ENCODE data around the gene RGP1. TPM values are rescaled to one million over a fixed set of nuclear protein-coding genes. Genes with fewer than 3 reads are reported as not detected.
A peak's percentile ranks its signal among the peaks of the same experiment; 100 is the strongest.

The RGP1 gene
- total RNA-seq, 3 donors from 2014 or later = 46.5 to 55.7 (median 55.7) TPM

- TF ChIP-seq CTCF (IDR thresholded peaks at IDR 0.05) = no peak
- ATAC-seq = no peak
- Histone ChIP-seq H3K36me3 (ENCODE audit: low read depth) (no peaks in the 10 kb centered on the region), H3K4me3 (no peak overlapping the region), H3K9me3 (no peaks in the 10 kb centered on the region), H3K4me1 (ENCODE audit: low read depth) (peaks cover 19% of the 10 kb centered on the region)
- intact Hi-C loops (cut with DNase I, micrococcal nuclease) = no loop called here
- no peak for DNase-seq
These were observed 9.5 kb downstream of the RGP1 start for GRCh38 chr9:35758475-35759050.

- ATAC-seq (no peak), DNase-seq (no peak)
- no peaks in the 10 kb centered on the region for H3K9me3 ChIP-seq
- no peak overlapping the region for H3K4me3 ChIP-seq
- no peaks in the 10 kb centered on the region for H3K36me3 ChIP-seq (ENCODE audit: low read depth)
- no peak for TF ChIP-seq CTCF (IDR thresholded peaks at IDR 0.05)
- intact Hi-C loops (cut with DNase I, micrococcal nuclease) = no loop called here
- H3K4me1 ChIP-seq (ENCODE audit: low read depth) = peaks cover 19% of the 10 kb centered on the region
These were observed 10.7 kb downstream of the RGP1 start for GRCh38 chr9:35759795-35760194.

GRCh38 chr9:35760651-35761050, 11.6 kb downstream of the RGP1 start:
- H3K9me3 ChIP-seq = no peaks in the 10 kb centered on the region
- H3K4me3 ChIP-seq = no peak overlapping the region
- TF ChIP-seq CTCF (IDR thresholded peaks at IDR 0.05) = no peak
- H3K4me1 ChIP-seq (ENCODE audit: low read depth) = peaks cover 19% of the 10 kb centered on the region
- DNase-seq = no peak
- no peaks in the 10 kb centered on the region for H3K36me3 ChIP-seq (ENCODE audit: low read depth)
- ATAC-seq = peak; percentile 57
- intact Hi-C loops (cut with DNase I, micrococcal nuclease) = no loop called here

- DNase-seq (no peak), ATAC-seq (no peak)
- intact Hi-C loops (cut with DNase I, micrococcal nuclease) = no loop called here
- Histone ChIP-seq H3K36me3 (ENCODE audit: low read depth) (no peaks in the 10 kb centered on the region), H3K9me3 (no peaks in the 10 kb centered on the region), H3K4me3 (no peak overlapping the region), H3K4me1 (ENCODE audit: low read depth) (peaks cover 7% of the 10 kb centered on the region)
- no peak for TF ChIP-seq CTCF (IDR thresholded peaks at IDR 0.05)
These were observed 14.1 kb downstream of the RGP1 start for GRCh38 chr9:35763181-35763580.

- no peak for DNase-seq
- no peak overlapping the region for H3K4me3 ChIP-seq
- ATAC-seq = no peak
- no peak for TF ChIP-seq CTCF (IDR thresholded peaks at IDR 0.05)
- H3K9me3 ChIP-seq = no peaks in the 10 kb centered on the region
- intact Hi-C loops (cut with DNase I, micrococcal nuclease) = no loop called here
- peaks cover under 1% of the 10 kb centered on the region for H3K4me1 ChIP-seq (ENCODE audit: low read depth)
- no peaks in the 10 kb centered on the region for H3K36me3 ChIP-seq (ENCODE audit: low read depth)
These were observed 14.7 kb downstream of the RGP1 start for GRCh38 chr9:35763803-35764202.

- H3K4me1 ChIP-seq (ENCODE audit: low read depth) = peaks cover 17% of the 10 kb centered on the region
- no peak overlapping the region for H3K4me3 ChIP-seq
These were observed 17.9 kb downstream of the RGP1 start for GRCh38 chr9:35766997-35767396.

More at GRCh38 chr9:35766997-35767396, 17.9 kb downstream of the RGP1 start:
- intact Hi-C loops (cut with DNase I, micrococcal nuclease) = no loop called here
- DNase-seq (no peak), ATAC-seq (no peak)
- Histone ChIP-seq H3K9me3 (no peaks in the 10 kb centered on the region), H3K36me3 (ENCODE audit: low read depth) (no peaks in the 10 kb centered on the region)
- TF ChIP-seq CTCF (IDR thresholded peaks at IDR 0.05) = no peak
